ENCODE results near the gene CTNND2.

Gene CTNND2

GRCh38 chr5:11573140-11573992, 330.9 kb downstream of the CTNND2 start:
- Histone ChIP-seq H3K4me1 (ENCODE audit: control insufficient read depth, insufficient read depth, low read length, poor library complexity, severe bottlenecking) (no peaks in the 10 kb centered on the region), H3K36me3 (ENCODE audit: control insufficient read depth, insufficient read depth, low read length) (no peaks in the 10 kb centered on the region), H3K9me3 (ENCODE audit: control insufficient read depth, low read length) (no peaks in the 10 kb centered on the region), H3K4me3 (ENCODE audit: extremely low read depth, insufficient read depth, low read length, poor library complexity, severe bottlenecking) (no peak overlapping the region), H3K27ac (ENCODE audit: low read depth, low read length, severe bottlenecking) (no peak overlapping the region)
- WGBS, 2 experiments (ENCODE audit: insufficient coverage in 2 of 2): 86 to 88% methylated on average over 2 to 4 of the region's 5 CpGs

GRCh38 chr5:11564706-11565105, 339.5 kb downstream of the CTNND2 start:
- Histone ChIP-seq H3K27ac (ENCODE audit: low read depth, low read length, severe bottlenecking) (no peak overlapping the region), H3K9me3 (ENCODE audit: control insufficient read depth, low read length) (no peaks in the 10 kb centered on the region), H3K4me1 (ENCODE audit: control insufficient read depth, insufficient read depth, low read length, poor library complexity, severe bottlenecking) (no peaks in the 10 kb centered on the region), H3K36me3 (ENCODE audit: control insufficient read depth, insufficient read depth, low read length) (no peaks in the 10 kb centered on the region), H3K4me3 (ENCODE audit: extremely low read depth, insufficient read depth, low read length, poor library complexity, severe bottlenecking) (no peak overlapping the region)
- WGBS, 2 experiments (ENCODE audit: insufficient coverage in 2 of 2): 91 to 94% methylated on average over 10 of the region's 12 CpGs

GRCh38 chr5:11563822-11564221, 340.4 kb downstream of the CTNND2 start:
- H3K4me3 ChIP-seq (ENCODE audit: extremely low read depth, insufficient read depth, low read length, poor library complexity, severe bottlenecking): no peak overlapping the region
- WGBS, 2 experiments (ENCODE audit: insufficient coverage in 2 of 2): 100% methylated on average over 1 of the region's 2 CpGs
- no peaks in the 10 kb centered on the region for H3K4me1 ChIP-seq (ENCODE audit: control insufficient read depth, insufficient read depth, low read length, poor library complexity, severe bottlenecking)
- H3K36me3 ChIP-seq (ENCODE audit: control insufficient read depth, insufficient read depth, low read length): no peaks in the 10 kb centered on the region
- H3K27ac ChIP-seq (ENCODE audit: low read depth, low read length, severe bottlenecking): no peak overlapping the region
- no peaks in the 10 kb centered on the region for H3K9me3 ChIP-seq (ENCODE audit: control insufficient read depth, low read length)

- Histone ChIP-seq H3K9me3 (ENCODE audit: control insufficient read depth, low read length) (no peaks in the 10 kb centered on the region), H3K4me1 (ENCODE audit: control insufficient read depth, insufficient read depth, low read length, poor library complexity, severe bottlenecking) (no peaks in the 10 kb centered on the region), H3K36me3 (ENCODE audit: control insufficient read depth, insufficient read depth, low read length) (no peaks in the 10 kb centered on the region), H3K4me3 (ENCODE audit: extremely low read depth, insufficient read depth, low read length, poor library complexity, severe bottlenecking) (no peak overlapping the region), H3K27ac (ENCODE audit: low read depth, low read length, severe bottlenecking) (no peak overlapping the region)
- whole genome bisulfite sequencing, 2 experiments (ENCODE audit: insufficient coverage in 2 of 2): 97 to 100% methylated on average over 3 to 4 of the region's 4 CpGs
Observed at GRCh38 chr5:11560915-11561697, 343.1 kb downstream of the CTNND2 start.

GRCh38 chr5:11557063-11557462, 347.2 kb downstream of the CTNND2 start:
- H3K4me1 ChIP-seq (ENCODE audit: control insufficient read depth, insufficient read depth, low read length, poor library complexity, severe bottlenecking): no peaks in the 10 kb centered on the region
- H3K4me3 ChIP-seq (ENCODE audit: extremely low read depth, insufficient read depth, low read length, poor library complexity, severe bottlenecking): no peak overlapping the region
- H3K36me3 ChIP-seq (ENCODE audit: control insufficient read depth, insufficient read depth, low read length): no peaks in the 10 kb centered on the region
- WGBS, 2 experiments (ENCODE audit: insufficient coverage in 2 of 2): 77 to 83% methylated on average over 2 of the region's 3 CpGs
- H3K27ac ChIP-seq (ENCODE audit: low read depth, low read length, severe bottlenecking): no peak overlapping the region
- H3K9me3 ChIP-seq (ENCODE audit: control insufficient read depth, low read length): no peaks in the 10 kb centered on the region

GRCh38 chr5:11555171-11555570, 349.1 kb downstream of the CTNND2 start:
- WGBS, 2 experiments (ENCODE audit: insufficient coverage in 2 of 2): 86 to 90% methylated on average over 4 of the region's 4 CpGs
- H3K4me1 ChIP-seq (ENCODE audit: control insufficient read depth, insufficient read depth, low read length, poor library complexity, severe bottlenecking): no peaks in the 10 kb centered on the region

GRCh38 chr5:11547730-11548129, 356.5 kb downstream of the CTNND2 start:
- H3K9me3 ChIP-seq (ENCODE audit: control insufficient read depth, low read length): no peaks in the 10 kb centered on the region
- 100% methylated on average over 1 of the region's 5 CpGs; no CpG with 5 or more reads in 1 of the 2 experiments for WGBS, 2 experiments (ENCODE audit: insufficient coverage in 2 of 2)
- no peak overlapping the region for H3K27ac ChIP-seq (ENCODE audit: low read depth, low read length, severe bottlenecking)
- H3K4me3 ChIP-seq (ENCODE audit: extremely low read depth, insufficient read depth, low read length, poor library complexity, severe bottlenecking): no peak overlapping the region
- no peaks in the 10 kb centered on the region for H3K4me1 ChIP-seq (ENCODE audit: control insufficient read depth, insufficient read depth, low read length, poor library complexity, severe bottlenecking)
- no peaks in the 10 kb centered on the region for H3K36me3 ChIP-seq (ENCODE audit: control insufficient read depth, insufficient read depth, low read length)

More at GRCh38 chr5:11555171-11555570, 349.1 kb downstream of the CTNND2 start:
- Histone ChIP-seq H3K36me3 (ENCODE audit: control insufficient read depth, insufficient read depth, low read length) (no peaks in the 10 kb centered on the region), H3K27ac (ENCODE audit: low read depth, low read length, severe bottlenecking) (no peak overlapping the region), H3K4me3 (ENCODE audit: extremely low read depth, insufficient read depth, low read length, poor library complexity, severe bottlenecking) (no peak overlapping the region), H3K9me3 (ENCODE audit: control insufficient read depth, low read length) (no peaks in the 10 kb centered on the region)

GRCh38 chr5:11547140-11547539, 357.1 kb downstream of the CTNND2 start:
- Histone ChIP-seq H3K36me3 (ENCODE audit: control insufficient read depth, insufficient read depth, low read length) (no peaks in the 10 kb centered on the region), H3K4me1 (ENCODE audit: control insufficient read depth, insufficient read depth, low read length, poor library complexity, severe bottlenecking) (no peaks in the 10 kb centered on the region), H3K4me3 (ENCODE audit: extremely low read depth, insufficient read depth, low read length, poor library complexity, severe bottlenecking) (no peak overlapping the region), H3K27ac (ENCODE audit: low read depth, low read length, severe bottlenecking) (no peak overlapping the region), H3K9me3 (ENCODE audit: control insufficient read depth, low read length) (no peaks in the 10 kb centered on the region)
- WGBS, 2 experiments (ENCODE audit: insufficient coverage in 2 of 2): 71 to 85% methylated on average over 1 to 2 of the region's 5 CpGs

GRCh38 chr5:11540112-11540511, 364.1 kb downstream of the CTNND2 start:
- 89 to 96% methylated on average over 4 of the region's 5 CpGs for WGBS, 2 experiments (ENCODE audit: insufficient coverage in 2 of 2)
- no peaks in the 10 kb centered on the region for H3K36me3 ChIP-seq (ENCODE audit: control insufficient read depth, insufficient read depth, low read length)
- H3K27ac ChIP-seq (ENCODE audit: low read depth, low read length, severe bottlenecking): no peak overlapping the region
- H3K9me3 ChIP-seq (ENCODE audit: control insufficient read depth, low read length): no peaks in the 10 kb centered on the region
- no peak overlapping the region for H3K4me3 ChIP-seq (ENCODE audit: extremely low read depth, insufficient read depth, low read length, poor library complexity, severe bottlenecking)
- H3K4me1 ChIP-seq (ENCODE audit: control insufficient read depth, insufficient read depth, low read length, poor library complexity, severe bottlenecking): no peaks in the 10 kb centered on the region

GRCh38 chr5:11531811-11532555, 372.3 kb downstream of the CTNND2 start:
- Histone ChIP-seq H3K27ac (ENCODE audit: low read depth, low read length, severe bottlenecking) (no peak overlapping the region), H3K9me3 (ENCODE audit: control insufficient read depth, low read length) (no peaks in the 10 kb centered on the region), H3K36me3 (ENCODE audit: control insufficient read depth, insufficient read depth, low read length) (no peaks in the 10 kb centered on the region), H3K4me1 (ENCODE audit: control insufficient read depth, insufficient read depth, low read length, poor library complexity, severe bottlenecking) (no peaks in the 10 kb centered on the region), H3K4me3 (ENCODE audit: extremely low read depth, insufficient read depth, low read length, poor library complexity, severe bottlenecking) (no peak overlapping the region)
- 92 to 96% methylated on average over 2 of the region's 4 CpGs for WGBS, 2 experiments (ENCODE audit: insufficient coverage in 2 of 2)

Data from mesodermal cell (in vitro differentiated cells).